ENCODE data around the gene RELN.
"Not testable (repeated sequence)": the region's sequence is repeated elsewhere in the genome, so short reads cannot be mapped to it uniquely, and the experiment has no call there.

Gene RELN

GRCh38 chr7:103824251-103824650, 165.2 kb downstream of the RELN start:
- DNase-seq: no peak

- no peak for DNase-seq
These were observed 166.4 kb downstream of the RELN start for GRCh38 chr7:103823084-103823483.

- no peak for DNase-seq
These were observed 168.4 kb downstream of the RELN start for GRCh38 chr7:103821092-103821491.

GRCh38 chr7:103815972-103816371, 173.5 kb downstream of the RELN start:
- DNase-seq: not testable (repeated sequence)

GRCh38 chr7:103813970-103814369, 175.5 kb downstream of the RELN start:
- DNase-seq: no peak

- DNase-seq: no peak
These were observed 177.5 kb downstream of the RELN start for GRCh38 chr7:103811997-103812396.

GRCh38 chr7:103811290-103811689, 178.2 kb downstream of the RELN start:
- no peak for DNase-seq

GRCh38 chr7:103810112-103810744, 179.2 kb downstream of the RELN start:
- DNase-seq: no peak

- DNase-seq: no peak
These were observed 180.0 kb downstream of the RELN start for GRCh38 chr7:103809229-103809994.

- no peak for DNase-seq
These were observed 184.1 kb downstream of the RELN start for GRCh38 chr7:103805346-103805745.

GRCh38 chr7:103803631-103804030, 185.8 kb downstream of the RELN start:
- DNase-seq: no peak

GRCh38 chr7:103799298-103799697, 190.2 kb downstream of the RELN start:
- no peak for DNase-seq

GRCh38 chr7:103797647-103798307, 191.7 kb downstream of the RELN start:
- no peak for DNase-seq

- no peak for DNase-seq
These were observed 193.0 kb downstream of the RELN start for GRCh38 chr7:103796327-103796962.

GRCh38 chr7:103795787-103796186, 193.7 kb downstream of the RELN start:
- DNase-seq: no peak

- no peak for DNase-seq
These were observed 194.4 kb downstream of the RELN start for GRCh38 chr7:103795107-103795506.

GRCh38 chr7:103794424-103794823, 195.0 kb downstream of the RELN start:
- DNase-seq: no peak

- no peak for DNase-seq
These were observed 195.8 kb downstream of the RELN start for GRCh38 chr7:103793614-103794013.

- no peak for DNase-seq
These were observed 197.6 kb downstream of the RELN start for GRCh38 chr7:103791894-103792293.

GRCh38 chr7:103787041-103787440, 202.4 kb downstream of the RELN start:
- not testable (repeated sequence) for DNase-seq

- DNase-seq: no peak
These were observed 204.7 kb downstream of the RELN start for GRCh38 chr7:103784646-103785286.

- no peak for DNase-seq
These were observed 208.0 kb downstream of the RELN start for GRCh38 chr7:103781409-103781808.

GRCh38 chr7:103780561-103780960, 208.9 kb downstream of the RELN start:
- DNase-seq: not testable (repeated sequence)

Data from activated CD8-positive, alpha-beta memory T cell treated with anti-CD3 and anti-CD28 coated beads for 24 hours (primary cell).